Activated CD4-positive, alpha-beta memory T cell treated with anti-CD3 and anti-CD28 coated beads for 36 hours (primary cell): ENCODE data around the gene LRRC73. TPM values are rescaled to one million over a fixed set of nuclear protein-coding genes. Genes with fewer than 3 reads are reported as not detected.
A peak's percentile ranks its signal among the peaks of the same experiment; 100 is the strongest.
"Not testable (repeated sequence)": the region's sequence is repeated elsewhere in the genome, so short reads cannot be mapped to it uniquely, and the experiment has no call there.

Experiments
- CTCF ChIA-PET: fragments of 350-600 bp; sonication (Branson Sonifier 250); formaldehyde crosslinking; loops from one replicate; lab custom pipeline; 2021; ENCODE audit warnings: antibody characterized with exemption, inconsistent platforms; lab: Charles Lee
- POLR2A ChIA-PET: fragments of 350-600 bp; sonication (Branson Sonifier 250); formaldehyde crosslinking; loops from one replicate; lab custom pipeline; 2021; ENCODE audit warnings: antibody characterized with exemption; lab: Charles Lee
- DNase-seq: peaks from one replicate; pipeline ENCODE4 v3.0.0-alpha.2; 2020
- H3K27ac Mint-ChIP-seq: one replicate; pipeline ENCODE4 v1.8.0; 2021; ENCODE audit warnings: mixed read lengths
- H3K27me3 Mint-ChIP-seq: one replicate; pipeline ENCODE4 v1.8.0; 2021; ENCODE audit warnings: mixed read lengths
- H3K36me3 Mint-ChIP-seq: one replicate; pipeline ENCODE4 v1.8.0; 2021; ENCODE audit warnings: mixed read lengths
- H3K4me1 Mint-ChIP-seq: one replicate; pipeline ENCODE4 v1.8.0; 2021; ENCODE audit warnings: low read depth, mixed read lengths
- H3K4me3 Mint-ChIP-seq: one replicate; pipeline ENCODE4 v1.8.0; 2021; ENCODE audit warnings: mild to moderate bottlenecking, mixed read lengths
- H3K9me3 Mint-ChIP-seq: one replicate; pipeline ENCODE4 v1.8.0; 2021; ENCODE audit warnings: mixed read lengths
- intact Hi-C: fragments of 100-400 bp; cut with micrococcal nuclease; formaldehyde crosslinking; loops from one replicate; pipeline ENCODE4 v1.15.1; 2023
- total RNA-seq, 2 experiments: library from RNA; stranded (reverse); gene quantifications; one replicate each; pipeline ENCODE4 v1.2.3, GENCODE V29; 2021

LRRC73 gene, protein sequence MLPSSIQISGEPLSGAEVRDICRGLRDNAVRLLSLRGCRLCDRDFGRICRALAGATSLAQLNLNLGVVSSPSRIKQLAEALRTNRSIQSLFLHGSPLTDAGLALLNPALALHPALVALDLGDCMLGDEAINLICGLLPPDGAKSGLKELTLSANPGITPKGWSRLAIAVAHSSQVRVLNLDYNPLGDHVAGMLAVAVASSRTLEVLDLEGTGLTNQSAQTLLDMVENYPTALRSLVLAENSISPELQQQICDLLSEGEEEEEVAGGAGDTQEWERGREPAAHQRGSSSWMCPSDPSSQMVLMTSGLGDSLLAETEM
- under 1 TPM in 1 of 2 experiments, not detected in 1; 0.12 TPM for total RNA-seq

DNA sequence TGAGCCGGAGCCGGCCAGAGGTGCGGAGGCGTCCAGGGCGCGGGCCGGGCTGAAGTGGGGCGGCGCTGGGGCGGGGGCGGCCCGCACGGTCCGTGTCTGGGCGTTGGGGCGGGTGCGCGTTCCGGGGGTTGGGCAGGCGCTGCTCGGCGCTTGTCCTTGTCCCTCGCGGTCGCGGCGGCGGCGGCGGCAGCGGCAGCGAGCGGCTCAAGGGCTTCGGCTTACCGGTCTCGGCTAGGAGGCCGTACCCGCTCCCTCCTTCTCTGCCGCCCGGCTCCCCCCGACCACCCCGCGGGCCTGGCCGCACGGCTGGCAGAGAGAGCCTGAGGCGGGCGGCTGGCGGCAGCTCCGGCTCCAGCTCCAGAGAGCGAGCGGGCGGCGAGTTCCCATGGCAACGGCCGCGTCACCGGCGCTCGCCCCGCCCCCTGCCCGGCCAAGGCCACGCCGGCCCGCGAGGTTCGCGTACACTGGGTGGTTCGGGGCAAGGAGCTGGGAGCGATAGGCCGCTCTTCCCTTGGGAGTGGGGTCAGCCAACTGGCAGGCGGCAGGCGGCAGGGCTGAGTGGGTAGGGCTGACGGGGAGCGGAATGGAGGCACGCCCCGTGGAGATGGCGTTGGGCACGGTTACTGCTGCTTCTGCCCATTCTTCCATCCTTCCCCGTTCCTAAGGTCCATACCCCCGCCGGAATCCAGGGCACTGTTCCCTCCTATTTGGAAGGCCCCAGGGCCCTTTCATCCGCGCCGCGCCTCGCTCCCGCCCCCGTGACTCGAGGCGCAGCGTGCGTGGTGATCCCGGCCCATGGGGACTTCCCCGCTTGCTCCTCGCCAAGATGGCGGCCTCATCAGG is at the start of gene LRRC73:
LRRC73 (minus strand) TSS at position 363 of the 843 bp plus-strand sequence. CDS start 561 bp downstream, outside the sequence.
- Mint-ChIP-seq H3K4me1 (peaks cover 26% of the 10 kb centered on the region), H3K27me3 (peaks cover 17% of the 10 kb centered on the region), H3K36me3 (peaks cover 20% of the 10 kb centered on the region), H3K27ac (no peak within 1 kb of the TSS), H3K4me3 (peak within 1 kb of the TSS; percentile 70), H3K9me3 (no peaks in the 10 kb centered on the region)
- CTCF ChIA-PET, result interaction anchor here (0.5 to 5.8 kb wide), 8 partner anchors 14 to 281 kb away, joined by 3 to 60 read pairs (median 3); partner anchors contain the start of genes CRIP3 and DNPH1
- peak; percentile 81 for DNase-seq
- intact Hi-C loops, result no loop called here
- POLR2A ChIA-PET, result interaction anchor here (0.6 to 1.5 kb wide), 4 partner anchors 55 to 763 kb away, joined by 3 to 4 read pairs (median 3); partner anchors contain the start of gene DLK2

- Mint-ChIP-seq H3K9me3 (no peaks in the 10 kb centered on the region), H3K36me3 (peaks cover 56% of the 10 kb centered on the region), H3K4me1 (no peaks in the 10 kb centered on the region), H3K27me3 (no peaks in the 10 kb centered on the region), H3K4me3 (no peak overlapping the region), H3K27ac (no peak overlapping the region)
- DNase-seq, result no peak
- intact Hi-C loops, result no loop called here
- CTCF ChIA-PET, result no interaction called here
- POLR2A ChIA-PET, result no interaction called here
Observed at GRCh38 chr6:43559328-43559727, 49.2 kb upstream of the LRRC73 start.

DNA sequence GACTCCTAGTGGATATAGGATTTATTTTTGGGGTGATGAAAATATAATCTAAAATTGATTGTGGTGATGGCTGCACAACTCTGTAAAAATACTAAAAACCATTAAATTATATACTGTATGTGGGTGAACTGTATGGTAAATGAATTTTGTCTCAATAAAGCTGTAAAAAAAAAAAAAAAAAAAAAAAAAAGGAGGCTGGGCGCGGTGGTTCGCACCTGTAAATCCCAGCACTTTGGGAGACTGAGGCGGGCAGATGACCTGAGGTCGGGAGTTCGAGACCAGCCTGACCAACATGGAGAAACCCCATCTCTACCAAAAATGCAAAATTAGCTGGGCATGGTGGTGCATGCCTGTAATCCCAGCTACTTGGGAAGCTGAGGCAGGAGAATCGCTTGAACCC is 47.5 kb upstream of the LRRC73 start:
- H3K4me1 Mint-ChIP-seq, H3K27ac Mint-ChIP-seq, H3K27me3 Mint-ChIP-seq, H3K4me3 Mint-ChIP-seq, intact Hi-C loops, DNase-seq, POLR2A ChIA-PET, CTCF ChIA-PET, H3K9me3 Mint-ChIP-seq: not testable (repeated sequence)
- peaks cover 59% of the 10 kb centered on the region for H3K36me3 Mint-ChIP-seq

DNA sequence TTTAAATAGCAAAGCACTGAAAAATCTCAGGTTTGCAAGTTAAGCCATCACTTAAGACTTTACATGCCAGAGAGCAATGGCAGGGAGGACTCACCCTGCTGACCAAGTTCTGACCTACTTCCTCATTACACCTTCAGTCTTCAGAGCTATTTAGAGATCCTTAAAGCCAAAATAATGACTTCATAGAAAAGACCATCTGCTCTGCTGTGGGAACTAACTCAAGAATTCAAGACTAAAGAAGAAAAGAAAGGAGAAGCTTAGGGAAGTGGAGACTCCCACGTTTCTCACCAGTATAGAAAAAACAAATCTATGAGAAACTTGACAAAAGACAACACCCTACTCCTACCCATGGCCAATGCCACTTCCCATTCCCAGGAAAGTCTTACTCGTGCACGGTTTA is 37.1 kb upstream of the LRRC73 start:
- CTCF ChIA-PET, result interaction anchor here (1.4 kb wide), 1 partner anchor 41 kb away, joined by 5 read pairs; no protein-coding TSS in a partner anchor
- H3K9me3 Mint-ChIP-seq, result no peaks in the 10 kb centered on the region
- intact Hi-C loops, result no loop called here
- DNase-seq, result no peak
- no peak overlapping the region for H3K4me3 Mint-ChIP-seq
- H3K27ac Mint-ChIP-seq, result no peak overlapping the region
- H3K27me3 Mint-ChIP-seq, result no peaks in the 10 kb centered on the region
- H3K4me1 Mint-ChIP-seq, result no peaks in the 10 kb centered on the region
- POLR2A ChIA-PET, result no interaction called here
- peaks cover 57% of the 10 kb centered on the region for H3K36me3 Mint-ChIP-seq

GRCh38 chr6:43544461-43544860 is 34.3 kb upstream of the LRRC73 start:
- H3K4me1 Mint-ChIP-seq, result no peaks in the 10 kb centered on the region
- DNase-seq, result no peak
- no peak overlapping the region for H3K4me3 Mint-ChIP-seq
- intact Hi-C loops, result no loop called here
- no peaks in the 10 kb centered on the region for H3K27me3 Mint-ChIP-seq
- POLR2A ChIA-PET, result interaction anchor here (0.6 to 0.8 kb wide), 2 partner anchors 12 to 50 kb away, joined by 3 to 6 read pairs; no protein-coding TSS in a partner anchor
- H3K27ac Mint-ChIP-seq, result no peak overlapping the region
- CTCF ChIA-PET, result no interaction called here
- peaks cover 51% of the 10 kb centered on the region for H3K36me3 Mint-ChIP-seq
- H3K9me3 Mint-ChIP-seq, result no peaks in the 10 kb centered on the region

DNA sequence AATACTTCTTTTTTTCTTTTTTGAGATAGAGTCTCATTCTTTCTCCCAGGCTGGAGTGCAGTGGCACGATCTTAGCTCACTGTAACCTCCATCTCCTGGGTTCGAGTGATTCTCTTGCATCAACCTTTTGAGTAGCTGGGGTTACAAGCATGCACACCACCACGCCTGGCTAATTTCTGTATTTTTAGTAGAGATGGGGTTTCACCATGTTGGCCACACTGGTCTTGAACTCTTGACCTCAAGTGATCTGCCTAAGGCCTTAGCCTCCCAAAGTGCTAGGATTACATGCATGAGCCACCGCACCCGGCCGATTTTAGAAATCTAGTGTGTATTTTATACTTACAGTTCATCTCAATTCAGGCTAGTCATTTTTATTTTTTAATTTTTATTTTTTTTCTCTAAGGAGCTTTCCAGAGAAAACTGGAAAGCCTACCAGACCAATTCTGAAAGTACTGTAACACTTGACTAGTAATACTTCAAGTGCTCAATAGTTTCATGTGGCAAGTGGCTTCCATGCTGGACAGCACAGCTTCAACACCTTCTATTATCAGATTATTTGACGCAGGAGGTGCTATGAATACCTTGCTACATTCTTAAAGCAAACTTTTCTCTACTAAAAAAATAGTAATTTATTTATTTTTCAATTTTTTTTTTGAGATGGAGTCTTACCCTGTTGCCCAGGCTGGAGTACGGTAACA is 31.8 kb upstream of the LRRC73 start:
- H3K4me3 Mint-ChIP-seq, result no peak overlapping the region
- DNase-seq, result no peak
- H3K27me3 Mint-ChIP-seq, result no peaks in the 10 kb centered on the region
- H3K9me3 Mint-ChIP-seq, result no peaks in the 10 kb centered on the region
- POLR2A ChIA-PET, result interaction anchor here (0.6 to 0.7 kb wide), 2 partner anchors 115 to 755 kb away, joined by 3 to 4 read pairs; no protein-coding TSS in a partner anchor
- intact Hi-C loops, result no loop called here
- peaks cover 57% of the 10 kb centered on the region for H3K36me3 Mint-ChIP-seq
- CTCF ChIA-PET, result interaction anchor here (1.5 kb wide), 1 partner anchor 67 kb away, joined by 3 read pairs; no protein-coding TSS in a partner anchor
- H3K4me1 Mint-ChIP-seq, result no peaks in the 10 kb centered on the region
- H3K27ac Mint-ChIP-seq, result no peak overlapping the region

DNA sequence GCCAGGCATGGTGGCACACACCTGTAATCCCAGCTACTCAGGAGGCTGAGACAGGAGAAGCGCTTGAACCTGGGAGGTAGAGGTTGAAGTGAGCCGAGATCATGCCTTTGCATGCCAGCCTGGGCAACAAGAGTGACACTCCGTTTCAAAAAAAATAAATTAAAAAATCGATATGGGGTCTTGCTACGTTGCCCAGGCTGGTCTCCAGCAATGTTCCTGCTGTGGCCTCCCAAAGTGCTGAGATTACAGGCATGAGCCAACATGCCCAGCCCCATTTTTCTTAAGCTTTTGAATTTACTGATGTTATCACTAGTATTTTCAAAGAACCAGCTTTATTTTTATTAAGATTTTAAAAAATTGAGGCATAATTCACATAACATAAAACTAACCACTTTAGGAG is 30.4 kb upstream of the LRRC73 start:
- no peak overlapping the region for H3K27ac Mint-ChIP-seq
- no peaks in the 10 kb centered on the region for H3K9me3 Mint-ChIP-seq
- intact Hi-C loops, result no loop called here
- CTCF ChIA-PET, result no interaction called here
- POLR2A ChIA-PET, result no interaction called here
- no peaks in the 10 kb centered on the region for H3K27me3 Mint-ChIP-seq
- no peak overlapping the region for H3K4me3 Mint-ChIP-seq
- H3K4me1 Mint-ChIP-seq, result no peaks in the 10 kb centered on the region
- peaks cover 49% of the 10 kb centered on the region for H3K36me3 Mint-ChIP-seq
- no peak for DNase-seq

GRCh38 chr6:43539409-43539808 is 29.3 kb upstream of the LRRC73 start:
- intact Hi-C loops, H3K4me1 Mint-ChIP-seq, H3K27me3 Mint-ChIP-seq, H3K9me3 Mint-ChIP-seq, DNase-seq, POLR2A ChIA-PET, H3K4me3 Mint-ChIP-seq, H3K27ac Mint-ChIP-seq: not testable (repeated sequence)
- H3K36me3 Mint-ChIP-seq, result peaks cover 45% of the 10 kb centered on the region
- CTCF ChIA-PET, result interaction anchor here (1.2 kb wide), 1 partner anchor 16 kb away, joined by 3 read pairs; no protein-coding TSS in a partner anchor

GRCh38 chr6:43538986-43539385 is 28.8 kb upstream of the LRRC73 start:
- CTCF ChIA-PET, result interaction anchor here (1.2 kb wide), 1 partner anchor 17 kb away, joined by 3 read pairs; no protein-coding TSS in a partner anchor
- DNase-seq, POLR2A ChIA-PET, H3K4me3 Mint-ChIP-seq, H3K4me1 Mint-ChIP-seq, H3K27me3 Mint-ChIP-seq, intact Hi-C loops, H3K9me3 Mint-ChIP-seq, H3K27ac Mint-ChIP-seq: not testable (repeated sequence)
- peaks cover 43% of the 10 kb centered on the region for H3K36me3 Mint-ChIP-seq

DNA sequence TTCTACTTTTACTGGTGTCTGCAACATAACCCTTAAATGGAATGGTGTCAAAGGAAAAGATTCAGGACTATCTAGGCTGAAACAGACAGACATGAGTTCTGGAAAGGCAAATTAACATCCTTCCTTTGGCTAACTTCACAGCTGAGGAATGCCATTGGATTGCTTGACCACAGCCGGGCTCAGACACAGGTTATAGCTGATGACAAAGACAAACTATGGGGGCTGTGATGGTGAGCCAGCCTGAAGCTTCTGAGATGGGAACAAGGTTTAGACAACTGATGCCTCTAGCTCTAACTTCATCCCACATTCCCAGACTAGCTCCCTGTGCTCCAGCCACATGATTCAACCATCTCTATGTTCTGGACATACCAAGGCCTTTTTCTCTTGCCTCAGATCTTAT is 22.1 kb upstream of the LRRC73 start:
- Mint-ChIP-seq H3K36me3 (peaks cover 49% of the 10 kb centered on the region), H3K27me3 (no peaks in the 10 kb centered on the region), H3K4me3 (no peak overlapping the region), H3K9me3 (no peaks in the 10 kb centered on the region), H3K4me1 (no peaks in the 10 kb centered on the region), H3K27ac (no peak overlapping the region)
- intact Hi-C loops, result no loop called here
- DNase-seq, result no peak
- ChIA-PET CTCF (interaction anchor here (0.5 to 0.7 kb wide), 2 partner anchors 25 to 314 kb away, joined by 3 read pairs; no protein-coding TSS in a partner anchor), POLR2A (interaction anchor here (0.8 to 1.1 kb wide), 2 partner anchors 10 to 16 kb away, joined by 3 to 4 read pairs; no protein-coding TSS in a partner anchor)

DNA sequence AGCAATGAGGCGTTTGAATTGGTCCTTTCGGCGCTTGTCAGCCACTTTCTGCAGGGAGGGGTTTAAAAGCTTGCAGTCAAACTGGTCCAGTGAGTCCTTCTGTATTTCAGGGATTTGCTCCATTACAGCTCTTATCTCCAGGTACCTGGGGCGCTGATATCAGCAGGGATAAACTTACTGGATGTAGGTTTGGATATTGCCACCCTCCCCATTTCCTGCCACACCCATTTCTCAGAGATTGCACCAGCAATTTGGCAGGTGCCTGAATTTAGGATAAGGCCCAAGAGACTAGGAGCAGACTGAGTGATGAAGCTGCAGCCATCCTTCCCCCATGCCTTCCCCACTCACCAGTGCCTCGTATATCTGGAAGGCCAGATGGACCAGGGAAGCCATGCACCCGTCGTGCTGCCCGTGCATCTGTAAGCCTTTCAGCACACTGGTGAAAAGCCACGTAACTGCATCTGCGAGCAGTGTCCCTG is 14.4 kb upstream of the LRRC73 start:
- intact Hi-C loops, result no loop called here
- H3K27ac Mint-ChIP-seq, result peak overlapping the region; percentile 64
- no peak for DNase-seq
- peaks cover 69% of the 10 kb centered on the region for H3K36me3 Mint-ChIP-seq
- H3K27me3 Mint-ChIP-seq, result no peaks in the 10 kb centered on the region
- CTCF ChIA-PET, result no interaction called here
- no peaks in the 10 kb centered on the region for H3K4me1 Mint-ChIP-seq
- POLR2A ChIA-PET, result interaction anchor here (2.4 kb wide), 1 partner anchor 7 kb away, joined by 7 read pairs; the partner anchor contains the start of genes POLR1C and YIPF3
- no peak overlapping the region for H3K4me3 Mint-ChIP-seq
- no peaks in the 10 kb centered on the region for H3K9me3 Mint-ChIP-seq
